HG03135 (cell line): ENCODE data around the gene RPN2.

Experiments used
- ATAC-seq: cut with Tn5 transposase; IDR thresholded peaks from one replicate; pipeline ENCODE4 v1.9.1; 2021; ENCODE audit warnings: mild to moderate bottlenecking, moderate library complexity; ENCODE audit not compliant: unreplicated experiment

Gene RPN2

DNA sequence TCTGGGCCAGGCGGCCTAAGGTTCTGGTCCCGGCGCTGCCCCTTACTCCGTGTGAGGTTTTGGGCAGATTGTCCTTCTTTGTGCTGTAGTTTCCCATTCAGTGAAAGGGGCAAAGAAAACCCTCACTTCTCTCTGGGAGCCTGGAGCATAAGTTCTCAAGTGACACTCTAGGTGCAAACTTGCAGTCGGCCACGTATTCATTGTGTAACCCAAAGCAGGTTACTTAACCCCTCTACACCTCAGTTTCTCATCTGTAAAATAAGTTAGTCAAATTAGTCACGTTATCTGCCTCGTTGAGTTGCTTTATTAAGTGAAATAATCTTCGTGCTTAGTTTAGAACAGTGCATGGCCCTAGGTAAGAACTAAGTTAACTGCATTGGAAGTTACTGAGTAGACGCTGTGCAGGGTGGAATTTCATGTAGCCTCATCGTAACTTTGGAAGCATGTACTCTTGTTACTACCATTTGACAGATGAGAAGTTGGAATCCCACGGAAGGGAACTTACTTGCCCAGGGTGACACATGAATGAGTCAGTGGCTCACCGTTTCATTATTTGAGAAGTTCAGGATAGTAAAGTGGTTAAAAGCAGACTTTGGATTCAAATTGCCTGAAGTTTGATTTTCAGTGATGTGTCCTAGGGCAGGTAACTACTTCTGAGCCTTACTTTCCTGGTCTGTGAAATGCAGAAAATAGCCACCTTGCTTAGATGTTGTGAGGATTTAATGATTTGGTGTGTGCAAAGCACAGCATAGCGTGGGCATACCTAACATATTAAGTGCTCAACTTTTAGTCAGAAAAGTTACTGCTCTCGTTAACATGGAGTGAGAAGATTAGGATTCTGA, 774 bp downstream of the RPN2 start:
- no peak for ATAC-seq

DNA sequence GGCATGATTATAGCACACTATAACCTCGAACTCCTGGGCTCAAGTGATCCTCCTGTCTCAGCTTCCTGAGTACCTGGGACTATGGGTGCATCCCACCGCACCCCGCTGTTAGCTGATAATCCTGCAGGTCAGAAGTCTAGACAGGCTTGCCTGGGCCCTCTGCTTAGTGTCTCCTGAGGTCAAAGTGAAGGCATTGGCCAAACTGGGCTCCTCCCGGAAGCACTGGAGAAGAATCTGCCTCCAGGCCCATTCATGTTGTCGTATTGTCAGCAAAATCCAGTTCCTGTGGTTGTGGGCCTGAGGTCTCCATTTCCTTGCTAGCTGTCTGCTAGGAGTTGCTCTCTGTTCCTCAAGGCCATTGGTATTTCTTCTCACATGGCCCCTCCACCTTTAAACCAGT, 6.6 kb downstream of the RPN2 start:
- no peak for ATAC-seq

DNA sequence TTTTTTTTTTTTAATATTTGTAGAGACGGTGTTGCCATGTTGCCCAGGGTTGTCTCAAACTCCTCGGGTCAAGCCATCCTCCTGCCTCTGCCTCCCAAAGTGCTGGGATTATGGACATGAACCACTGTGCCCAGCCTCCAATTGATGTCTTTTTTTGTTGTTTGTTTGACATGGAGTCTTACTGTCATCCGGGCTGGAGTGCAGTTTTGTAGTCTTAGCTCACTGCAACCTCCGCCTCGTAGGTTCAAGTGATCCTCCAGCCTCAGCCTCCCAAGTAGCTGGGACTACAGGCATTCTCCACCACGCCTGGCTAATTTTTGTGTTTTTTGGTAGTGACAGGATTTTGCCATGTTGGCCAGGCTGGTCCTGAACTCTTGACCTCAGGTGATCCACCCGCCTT, 9.7 kb downstream of the RPN2 start:
- ATAC-seq = no peak

DNA sequence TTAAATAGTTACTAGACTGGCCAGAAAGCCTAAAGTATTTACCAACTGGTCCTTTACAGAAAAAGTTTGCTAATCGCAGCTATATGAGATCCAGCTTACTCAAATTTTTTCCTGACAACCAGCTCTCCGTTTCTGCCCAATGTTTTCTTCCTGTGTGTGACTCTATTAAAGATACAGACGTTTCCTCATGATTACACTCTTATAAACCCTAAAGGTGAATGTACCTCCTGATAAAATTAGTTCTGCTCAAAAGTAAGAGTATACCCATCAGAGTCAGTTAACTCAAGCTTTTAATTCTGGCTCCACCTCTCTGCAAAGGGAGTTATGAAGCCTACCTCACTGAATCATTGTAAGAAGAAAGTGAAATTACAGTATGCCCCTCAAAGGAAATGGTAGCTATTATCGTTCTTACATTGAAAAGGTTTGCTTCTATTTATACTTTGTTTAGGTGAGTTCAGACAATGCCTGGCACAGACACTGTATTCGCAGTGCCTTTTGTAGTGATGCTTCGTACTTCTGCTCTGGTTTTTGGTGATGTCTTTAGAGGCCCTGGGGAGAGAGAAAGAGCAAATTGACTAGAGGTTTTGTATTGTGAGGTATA, 10.4 kb downstream of the RPN2 start:
- ATAC-seq = no peak

DNA sequence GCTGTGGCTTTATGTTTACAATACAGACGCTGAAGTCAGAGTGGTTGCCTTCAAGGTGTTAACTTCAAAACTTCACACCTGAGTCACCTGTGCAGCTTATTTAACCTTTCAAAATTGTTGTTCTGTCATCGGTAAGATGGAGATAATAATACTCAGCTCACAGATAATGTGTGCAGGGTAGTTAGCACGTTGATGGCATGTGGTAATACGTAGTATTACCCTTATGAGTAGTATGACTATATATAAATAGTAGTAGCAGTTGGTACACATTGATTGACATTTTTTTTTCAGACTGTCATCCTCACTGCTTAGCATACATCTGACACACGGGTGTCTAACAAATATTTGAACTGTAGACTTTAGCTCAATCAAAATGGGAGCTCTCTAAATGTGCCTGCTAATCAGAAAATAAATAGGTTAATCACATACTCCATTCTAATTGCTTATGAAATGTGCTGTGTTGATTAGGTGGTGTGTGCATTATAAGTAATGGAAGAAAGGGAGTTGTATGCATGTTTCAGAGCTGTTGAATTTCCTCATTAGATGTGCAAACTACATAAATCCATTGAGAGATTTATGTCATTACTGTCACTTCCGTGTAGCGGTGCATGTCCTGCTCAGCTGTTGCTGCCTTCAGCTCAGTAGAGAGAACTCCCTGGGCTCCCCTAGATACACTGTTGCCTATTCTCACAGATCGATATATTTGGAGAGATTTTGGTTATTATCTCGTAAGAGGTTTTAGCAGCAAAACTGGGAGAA, 11.4 kb downstream of the RPN2 start:
- no peak for ATAC-seq

DNA sequence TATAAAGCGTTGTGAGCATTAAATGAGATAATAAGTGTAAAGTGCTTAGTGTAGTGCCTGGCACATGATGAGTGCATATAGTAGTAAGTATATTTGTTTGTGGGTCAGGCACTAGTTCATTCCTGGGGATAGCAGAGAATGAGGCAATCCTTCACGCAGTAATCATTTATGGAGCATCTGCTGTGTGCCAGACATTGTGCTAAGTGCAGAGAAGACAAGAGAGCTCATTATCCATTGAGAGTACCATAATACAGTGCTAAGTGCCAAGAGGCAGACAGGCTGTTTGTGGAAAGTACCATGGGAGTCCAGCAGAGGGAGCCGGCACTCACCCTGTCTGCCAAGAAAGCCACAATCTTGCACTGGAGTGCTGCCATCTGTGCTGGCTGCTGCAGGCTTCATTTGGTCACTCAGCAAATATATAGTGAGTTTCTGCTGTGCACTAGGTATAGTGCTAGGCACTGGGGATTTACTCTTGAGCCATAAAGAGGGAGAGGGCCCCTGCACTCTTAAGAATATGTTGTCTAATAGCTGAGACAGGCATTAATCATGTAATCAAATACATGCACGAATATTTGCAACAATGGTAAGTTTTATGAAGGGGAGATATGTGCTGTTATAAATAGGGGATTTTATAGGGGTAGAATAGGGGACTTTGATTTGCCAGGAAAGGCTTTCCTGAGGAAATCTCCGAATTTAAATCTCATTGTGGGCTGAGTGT, 13.2 kb downstream of the RPN2 start:
- ATAC-seq = no peak

DNA sequence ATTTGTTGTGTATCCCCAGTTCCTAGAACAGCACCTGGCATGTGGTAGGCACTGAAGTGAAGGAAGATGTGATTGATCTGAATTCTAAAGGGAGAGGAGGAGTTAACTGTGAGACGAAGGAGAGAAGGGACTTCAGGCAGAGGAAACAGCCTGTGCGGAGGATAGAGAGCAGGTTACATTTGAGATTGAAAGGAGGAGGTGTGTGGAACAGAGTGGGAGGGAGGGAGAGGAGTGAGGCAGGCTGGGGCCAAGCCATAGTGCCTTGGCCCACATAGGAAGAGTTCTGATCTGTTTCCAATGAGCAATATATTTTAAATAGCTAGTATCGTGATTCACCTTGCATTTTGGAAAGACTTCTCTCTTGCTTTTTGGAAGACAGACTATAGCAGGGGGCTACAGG, 14.1 kb downstream of the RPN2 start:
- ATAC-seq = no peak

DNA sequence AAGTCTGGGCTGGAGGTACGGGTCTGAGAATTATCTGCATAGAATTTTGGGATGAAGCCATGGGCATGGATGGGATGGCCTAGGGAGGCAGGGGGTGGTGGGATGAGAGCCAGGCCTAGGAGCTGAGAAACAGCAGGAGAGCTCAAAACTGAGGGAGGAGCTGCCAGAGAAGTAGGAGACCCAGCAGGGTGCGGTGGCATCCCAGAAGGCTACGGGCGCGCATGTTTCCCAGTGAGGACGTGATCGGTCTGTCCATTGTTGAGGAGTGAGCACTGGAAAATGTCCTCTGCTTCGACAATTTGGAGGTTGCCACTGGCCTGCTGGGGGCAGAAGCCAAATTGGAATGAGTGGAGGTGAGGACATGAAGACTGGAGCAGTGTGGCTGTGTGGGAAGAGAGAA, 14.7 kb downstream of the RPN2 start:
- no peak for ATAC-seq

DNA sequence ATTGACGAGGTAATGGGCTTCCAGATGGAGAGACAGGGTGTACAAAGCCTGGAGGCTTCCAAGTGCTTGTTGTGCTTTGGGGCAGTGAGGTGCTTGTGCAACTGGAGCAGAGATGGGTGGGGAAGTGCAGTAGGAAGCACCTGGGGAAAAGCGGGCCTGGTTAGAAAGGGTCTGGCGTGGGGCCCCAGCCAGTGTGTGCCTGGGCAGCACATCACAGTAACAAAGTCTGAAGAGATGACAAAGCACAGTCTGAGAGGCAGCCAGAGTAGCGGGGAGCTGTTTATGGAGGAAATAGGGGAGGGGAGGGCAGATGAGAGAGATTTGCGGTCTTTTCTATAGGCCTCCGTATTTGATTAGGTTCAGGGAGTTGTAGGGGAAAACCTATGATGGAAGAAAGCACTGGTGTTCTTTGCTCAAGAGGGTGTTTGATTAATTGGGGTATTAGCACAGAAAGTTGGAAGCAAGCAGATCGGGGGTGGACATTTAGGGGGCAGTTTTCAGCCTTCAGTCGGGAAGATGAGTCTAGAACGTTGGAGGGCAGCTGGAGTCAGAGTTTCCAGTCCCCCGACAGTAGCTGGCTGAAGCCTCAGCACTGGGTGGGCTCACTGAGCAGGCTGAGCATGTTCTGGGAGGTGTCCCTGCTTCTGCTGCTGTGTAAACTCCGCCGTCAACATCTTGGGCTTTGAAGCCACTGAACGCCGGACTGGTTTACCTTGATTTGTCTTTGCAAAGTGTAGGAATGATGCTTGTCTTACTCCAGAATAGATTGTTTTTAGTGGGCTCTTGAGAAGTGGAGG, 15.7 kb downstream of the RPN2 start:
- no peak for ATAC-seq

DNA sequence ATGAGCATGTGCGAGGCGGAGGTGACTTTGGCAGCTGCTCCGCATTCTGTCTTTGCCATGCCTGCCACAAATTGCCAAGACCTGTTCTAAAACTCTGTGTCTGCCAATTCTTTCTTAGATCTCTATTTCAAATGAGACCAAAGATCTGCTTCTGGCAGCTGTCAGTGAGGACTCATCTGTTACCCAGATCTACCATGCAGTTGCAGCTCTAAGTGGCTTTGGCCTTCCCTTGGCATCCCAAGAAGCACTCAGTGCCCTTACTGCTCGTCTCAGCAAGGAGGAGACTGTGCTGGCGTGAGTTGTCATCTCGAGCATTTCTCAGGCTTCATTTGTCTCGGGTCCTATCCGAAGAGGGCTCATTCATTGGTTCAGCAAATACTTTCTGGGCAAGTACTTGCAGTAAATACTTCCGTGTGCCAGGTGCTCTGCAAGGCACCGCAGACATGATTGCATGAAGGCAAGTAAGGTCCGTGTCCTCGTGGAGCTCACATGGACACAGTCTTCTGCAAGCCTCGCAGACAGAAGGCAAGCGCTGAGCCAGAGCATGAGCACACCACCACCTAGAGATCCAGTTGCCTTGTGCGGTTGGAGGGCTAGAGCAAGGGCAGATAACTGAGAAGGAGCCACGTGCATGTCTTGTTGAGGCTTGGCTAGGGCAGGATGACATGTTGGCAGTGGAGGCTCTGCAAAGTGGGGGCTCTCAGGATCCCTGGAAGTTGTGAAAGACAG, 20.0 kb downstream of the RPN2 start:
- ATAC-seq = no peak

DNA sequence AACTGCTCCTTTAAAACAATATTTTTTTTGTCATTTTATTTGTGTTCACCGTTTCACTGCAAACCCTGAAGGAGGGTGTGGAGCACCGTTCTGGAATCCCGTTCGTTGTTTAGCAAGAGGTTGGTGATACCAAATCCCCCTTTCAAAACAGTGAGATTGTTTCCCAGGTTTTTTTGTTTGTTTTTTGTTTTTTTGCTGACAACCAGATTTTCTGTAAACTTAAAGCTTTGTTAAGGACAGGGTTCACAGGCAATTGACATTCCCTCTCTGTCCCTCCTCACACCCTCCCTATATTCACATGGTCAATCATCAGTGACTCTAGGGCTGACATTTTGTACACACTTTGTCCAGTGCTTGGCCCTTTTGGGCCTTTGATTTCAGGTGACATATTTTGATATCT, 21.2 kb downstream of the RPN2 start:
- ATAC-seq = no peak

DNA sequence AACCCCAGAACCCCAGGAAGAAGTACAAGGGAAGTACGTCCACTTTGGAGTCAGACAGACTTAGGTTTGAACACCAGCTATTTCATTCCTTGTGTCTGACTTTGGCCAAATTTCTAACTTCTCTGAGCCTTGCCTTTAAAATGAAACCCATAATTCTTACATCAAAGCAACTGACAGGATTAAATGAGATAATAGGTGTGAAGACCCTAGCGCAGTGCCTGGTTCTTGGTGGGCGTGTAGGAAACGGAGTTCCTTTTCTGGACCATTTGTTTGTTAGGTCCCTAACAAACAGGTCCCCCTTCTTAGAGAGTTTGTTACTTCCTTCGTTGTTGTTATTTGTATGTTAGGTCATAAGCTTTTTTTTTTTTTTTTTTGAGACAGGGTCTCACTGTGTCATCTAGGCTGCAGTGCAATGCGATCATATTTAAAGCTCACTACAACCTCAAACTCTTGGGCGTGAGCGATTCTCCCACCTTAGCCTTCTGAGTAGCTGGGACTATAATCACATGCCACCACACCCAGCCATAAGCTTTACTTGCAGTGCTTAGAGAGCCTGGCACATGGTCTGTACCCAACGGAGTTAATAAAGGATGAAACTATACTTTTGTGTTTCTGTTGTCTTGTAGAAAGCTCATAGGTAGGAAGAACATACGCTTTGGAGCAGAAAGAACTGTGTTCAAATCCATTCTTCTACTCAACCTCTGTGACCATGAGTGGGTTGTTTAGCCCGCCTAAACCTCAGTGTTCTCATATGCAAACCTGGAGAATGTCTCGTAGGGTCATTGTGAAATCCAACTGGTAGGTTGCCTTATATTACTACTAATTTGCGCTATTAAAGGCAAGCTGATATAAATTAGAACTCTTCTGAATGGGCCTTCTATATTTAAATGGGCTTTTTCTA, 22.0 kb downstream of the RPN2 start:
- no peak for ATAC-seq

DNA sequence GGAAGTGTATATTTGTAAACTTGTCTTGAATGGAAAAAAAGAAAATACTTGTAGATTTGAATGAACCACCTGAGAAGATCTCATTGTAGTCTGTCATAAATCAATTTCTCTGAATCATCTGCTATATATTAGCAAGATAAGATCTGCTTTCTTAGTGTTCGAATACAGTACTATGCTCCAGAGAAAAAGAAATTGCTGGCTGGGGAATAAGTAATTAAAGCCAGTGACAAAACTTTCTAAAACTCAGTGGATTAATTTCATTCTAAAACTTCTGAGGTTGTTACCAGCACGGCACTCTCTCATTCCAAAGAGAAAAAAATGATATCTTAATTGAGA, 22.7 kb downstream of the RPN2 start:
- no peak for ATAC-seq

DNA sequence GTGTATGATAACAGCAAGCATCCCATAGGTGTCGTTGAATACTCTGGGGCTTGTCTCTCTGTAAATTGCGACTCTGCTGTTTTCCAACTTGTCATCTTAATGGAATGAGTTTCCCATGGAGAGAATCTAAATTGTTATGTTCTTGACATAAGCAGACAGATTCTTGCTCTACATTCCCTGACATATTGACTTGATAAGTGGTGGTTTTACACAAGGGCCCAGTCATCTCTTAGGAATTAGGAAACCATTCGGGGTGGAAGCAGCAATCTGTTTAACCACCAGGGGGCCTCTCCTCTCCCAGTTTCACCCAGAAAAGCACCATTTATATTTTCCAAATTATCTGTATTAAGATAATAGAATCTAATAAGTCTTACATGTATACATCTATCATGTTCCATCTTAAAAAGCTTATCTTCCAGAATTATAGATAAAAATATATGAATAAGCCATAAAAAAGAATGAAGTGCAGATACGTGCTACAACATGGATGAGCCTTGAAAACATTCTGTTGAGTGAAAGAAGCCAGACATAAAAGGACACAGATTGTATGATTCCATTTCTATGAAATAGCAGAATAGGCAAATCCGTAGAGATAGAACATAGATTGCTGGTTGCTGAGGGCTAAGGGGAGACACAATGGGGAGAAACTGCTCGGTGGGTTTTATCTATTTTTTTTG, 23.3 kb downstream of the RPN2 start:
- ATAC-seq = no peak

DNA sequence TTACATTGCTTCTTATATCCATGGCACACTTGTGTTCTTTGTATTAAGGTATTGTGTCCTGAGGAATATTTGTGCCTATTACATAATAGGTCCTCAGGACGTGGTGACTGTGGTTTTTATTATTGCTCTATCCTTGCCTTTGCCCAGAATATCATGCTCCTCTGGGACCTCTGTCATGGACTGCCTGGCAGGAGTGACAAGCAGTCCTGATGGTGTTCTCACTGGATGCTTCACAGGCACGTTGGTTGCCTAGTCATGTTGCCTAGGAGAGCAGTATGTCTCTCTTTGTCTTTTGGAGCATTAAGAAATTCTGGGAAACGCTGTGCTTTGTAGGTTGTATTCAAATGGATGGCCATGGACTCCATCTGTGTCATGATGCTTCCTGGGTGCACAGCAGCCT, 24.9 kb downstream of the RPN2 start:
- no peak for ATAC-seq

DNA sequence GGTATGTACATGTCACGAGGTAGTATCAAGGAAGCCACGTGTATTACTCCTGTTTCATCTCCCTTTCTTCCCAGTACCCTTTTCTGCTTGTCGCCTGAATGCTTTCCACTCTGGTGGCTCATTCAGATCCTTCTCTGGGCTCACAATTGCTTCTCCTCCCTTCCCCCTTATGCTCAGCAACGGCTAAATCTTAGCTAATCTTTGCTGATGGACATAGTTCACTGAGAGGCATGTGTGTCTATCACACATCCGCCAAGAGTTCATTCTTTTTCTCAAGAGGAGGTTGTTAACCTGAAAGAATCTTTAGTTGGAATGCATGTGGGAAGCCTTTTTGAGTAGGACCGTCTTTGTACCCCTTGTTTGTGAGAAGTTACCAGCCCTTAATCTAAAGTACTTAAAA, 26.0 kb downstream of the RPN2 start:
- ATAC-seq = no peak

DNA sequence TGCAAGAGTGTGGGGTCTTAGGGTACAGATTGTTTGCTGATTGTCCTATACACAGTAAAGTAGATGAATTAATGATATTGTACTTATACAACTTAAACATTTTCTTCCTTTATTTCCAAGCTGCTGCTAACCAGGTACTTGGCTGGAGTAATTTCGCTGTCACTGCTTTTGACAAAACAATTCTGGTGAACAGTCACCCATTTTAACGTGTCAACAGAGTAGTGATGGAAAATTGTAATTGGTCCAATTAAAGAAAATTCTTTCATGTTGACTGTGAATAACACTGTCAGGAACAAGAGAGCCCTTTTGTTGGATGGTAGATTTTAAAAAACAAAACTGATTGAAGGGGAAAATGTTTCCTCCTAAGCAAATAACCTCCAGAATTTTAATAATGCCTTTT, 26.7 kb downstream of the RPN2 start:
- ATAC-seq = no peak

DNA sequence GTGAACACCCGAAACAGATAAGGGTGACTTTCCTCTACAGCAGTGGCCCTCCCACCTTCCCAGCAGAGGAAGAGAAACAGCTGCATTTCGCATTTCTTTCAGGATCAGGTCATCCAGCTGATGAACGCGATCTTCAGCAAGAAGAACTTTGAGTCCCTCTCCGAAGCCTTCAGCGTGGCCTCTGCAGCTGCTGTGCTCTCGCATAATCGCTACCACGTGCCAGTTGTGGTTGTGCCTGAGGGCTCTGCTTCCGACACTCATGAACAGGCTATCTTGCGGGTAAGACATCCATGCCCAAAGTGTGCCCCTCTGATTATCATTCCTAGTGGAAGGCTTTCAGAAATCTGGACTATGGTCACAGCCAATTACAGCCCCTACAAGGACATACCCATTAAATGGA, 28.0 kb downstream of the RPN2 start:
- ATAC-seq = no peak

DNA sequence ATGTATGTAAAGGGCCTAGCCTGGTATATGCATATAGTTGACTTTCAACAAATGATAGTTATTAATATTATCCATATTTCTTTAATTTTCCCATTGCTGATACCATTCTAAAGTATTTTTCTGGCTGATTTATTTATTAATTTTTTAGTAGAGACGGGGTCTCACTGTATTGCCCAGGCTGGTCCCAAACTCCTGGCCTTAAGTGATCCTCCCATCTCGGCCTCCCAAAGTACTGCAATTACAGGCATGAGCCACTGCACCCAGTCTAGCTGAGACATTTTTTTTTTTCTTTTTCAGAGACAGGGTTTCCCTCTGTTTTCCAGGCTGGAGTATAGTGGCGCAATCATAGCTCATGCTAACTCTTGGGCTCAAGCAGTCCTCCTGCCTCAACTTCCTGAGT, 30.1 kb downstream of the RPN2 start:
- no peak for ATAC-seq
